A673 (cell line): ENCODE measurements around the gene EYS.

Experiments used
- CTCF ChIP-seq: fragments of 300-800, 200-600 bp; sonication (generic); conservative IDR thresholded peaks from 2 replicates; pipeline ENCODE4 v1.5.1; 2017; ENCODE audit warnings: low read depth, mild to moderate bottlenecking, antibody characterized with exemption, low read length, moderate library complexity, mixed read lengths
- EZH2 ChIP-seq: fragments of 200-600 bp; sonication (generic); IDR thresholded peaks from 2 replicates; pipeline ENCODE4 v1.6.1; 2017; ENCODE audit warnings: borderline replicate concordance, low read depth, mild to moderate bottlenecking, mixed read lengths, antibody characterized with exemption, low read length; ENCODE audit not compliant: poor library complexity, severe bottlenecking

GRCh38 chr6:64347411-64347810 lies 1359.6 kb downstream of the EYS start:
- TF ChIP-seq CTCF (no peak), EZH2 (no peak)
